Measurements from ENCODE around the gene ALK. TPM values are rescaled to one million over a fixed set of nuclear protein-coding genes. Genes with fewer than 3 reads are reported as not detected.

Gene ALK
- polyA plus RNA-seq, 1 of the 3 experiments (the other 2 are of a cell fraction), result 0.30 TPM

DNA sequence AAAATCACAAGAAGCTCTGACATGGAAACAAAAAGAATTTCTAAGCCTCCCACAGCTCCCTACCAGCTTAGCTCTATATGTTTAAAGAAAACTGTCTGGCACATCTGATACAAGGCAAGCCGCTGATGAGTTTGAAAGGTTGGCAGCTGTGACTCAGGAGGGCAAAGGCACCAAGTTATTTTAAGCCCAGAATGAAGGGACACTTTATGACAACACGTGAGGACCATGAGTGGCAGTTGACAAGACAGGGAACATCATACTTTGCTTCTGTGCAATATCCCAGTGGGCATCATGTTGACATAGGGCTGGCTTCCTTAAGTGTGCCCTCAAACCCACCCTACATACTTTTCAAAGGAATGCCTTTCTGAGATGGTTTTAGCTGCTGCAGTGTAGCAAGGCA is 533.3 kb downstream of the ALK start:
- Histone ChIP-seq H3K79me2 (ENCODE audit: insufficient read depth) (no peaks in the 10 kb centered on the region), H4K20me1 (ENCODE audit: insufficient read depth) (no peaks in the 10 kb centered on the region), H3K9me2 (no peaks in the 10 kb centered on the region), H3K36me3 (replicated peaks in 1 of 2; ENCODE audit: control insufficient read depth in 1 of 2, insufficient read depth in 2 of 2, low read length in 1 of 2) (no peaks in the 10 kb centered on the region), H3K4me3 (ENCODE audit: low read depth in 2 of 2, low read length in 1 of 2) (no peak overlapping the region), H3K9ac (no peak overlapping the region), H3F3A (replicated peaks; ENCODE audit: insufficient read depth) (no peaks in the 10 kb centered on the region), H3K27me3 (ENCODE audit: insufficient read depth) (peaks cover 4% of the 10 kb centered on the region; the same call in 1 of the 2 replicates), H2AFZ (ENCODE audit: low read depth) (no peak overlapping the region), H3K4me2 (no peak overlapping the region), H3K9me3 (no peaks in the 10 kb centered on the region), H3K4me1 (ENCODE audit: control insufficient read depth in 1 of 2, insufficient read depth in 2 of 2, low read depth in 1 of 2, low read length in 1 of 2) (peaks cover 0 to 29% of the 10 kb centered on the region in 2 experiments; a peak in 2 of 4 replicates), H3K27ac (ENCODE audit: low read depth in 2 of 2, low read length in 1 of 2) (no peak overlapping the region)
- TF ChIP-seq MXI1 (IDR thresholded peaks at IDR 0.05; ENCODE audit: low read depth, low read length) (no peak), RXRA (IDR thresholded peaks at IDR 0.05; ENCODE audit: borderline replicate concordance, low read depth) (no peak), RFX5 (IDR thresholded peaks at IDR 0.05; ENCODE audit: low read length) (no peak), YY1 (IDR thresholded peaks at IDR 0.05; ENCODE audit: low read depth) (no peak), NRF1 (IDR thresholded peaks at IDR 0.05; ENCODE audit: low read depth, low read length) (no peak), SMC3 (IDR thresholded peaks at IDR 0.05; ENCODE audit: low read depth, low read length) (no peak), JUND (IDR thresholded peaks at IDR 0.05) (no peak), TAF1 (IDR thresholded peaks at IDR 0.05; ENCODE audit: borderline replicate concordance, low read depth, low read length) (no peak), GABPA (IDR thresholded peaks at IDR 0.05; ENCODE audit: low read depth) (no peak), NFIC (IDR thresholded peaks at IDR 0.05; ENCODE audit: borderline replicate concordance) (no peak), FOXM1 (IDR thresholded peaks at IDR 0.05; ENCODE audit: low read depth) (no peak)
- TF ChIP-seq, protein P1, sequence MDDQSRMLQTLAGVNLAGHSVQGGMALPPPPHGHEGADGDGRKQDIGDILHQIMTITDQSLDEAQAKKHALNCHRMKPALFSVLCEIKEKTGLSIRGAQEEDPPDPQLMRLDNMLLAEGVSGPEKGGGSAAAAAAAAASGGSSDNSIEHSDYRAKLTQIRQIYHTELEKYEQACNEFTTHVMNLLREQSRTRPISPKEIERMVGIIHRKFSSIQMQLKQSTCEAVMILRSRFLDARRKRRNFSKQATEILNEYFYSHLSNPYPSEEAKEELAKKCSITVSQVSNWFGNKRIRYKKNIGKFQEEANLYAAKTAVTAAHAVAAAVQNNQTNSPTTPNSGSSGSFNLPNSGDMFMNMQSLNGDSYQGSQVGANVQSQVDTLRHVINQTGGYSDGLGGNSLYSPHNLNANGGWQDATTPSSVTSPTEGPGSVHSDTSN (IDR thresholded peaks at IDR 0.05), result no peak
- TF ChIP-seq, protein P2, sequence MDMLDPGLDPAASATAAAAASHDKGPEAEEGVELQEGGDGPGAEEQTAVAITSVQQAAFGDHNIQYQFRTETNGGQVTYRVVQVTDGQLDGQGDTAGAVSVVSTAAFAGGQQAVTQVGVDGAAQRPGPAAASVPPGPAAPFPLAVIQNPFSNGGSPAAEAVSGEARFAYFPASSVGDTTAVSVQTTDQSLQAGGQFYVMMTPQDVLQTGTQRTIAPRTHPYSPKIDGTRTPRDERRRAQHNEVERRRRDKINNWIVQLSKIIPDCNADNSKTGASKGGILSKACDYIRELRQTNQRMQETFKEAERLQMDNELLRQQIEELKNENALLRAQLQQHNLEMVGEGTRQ (IDR thresholded peaks at IDR 0.05; ENCODE audit: borderline replicate concordance, low read depth, low read length), result no peak
- TF ChIP-seq, protein P3, sequence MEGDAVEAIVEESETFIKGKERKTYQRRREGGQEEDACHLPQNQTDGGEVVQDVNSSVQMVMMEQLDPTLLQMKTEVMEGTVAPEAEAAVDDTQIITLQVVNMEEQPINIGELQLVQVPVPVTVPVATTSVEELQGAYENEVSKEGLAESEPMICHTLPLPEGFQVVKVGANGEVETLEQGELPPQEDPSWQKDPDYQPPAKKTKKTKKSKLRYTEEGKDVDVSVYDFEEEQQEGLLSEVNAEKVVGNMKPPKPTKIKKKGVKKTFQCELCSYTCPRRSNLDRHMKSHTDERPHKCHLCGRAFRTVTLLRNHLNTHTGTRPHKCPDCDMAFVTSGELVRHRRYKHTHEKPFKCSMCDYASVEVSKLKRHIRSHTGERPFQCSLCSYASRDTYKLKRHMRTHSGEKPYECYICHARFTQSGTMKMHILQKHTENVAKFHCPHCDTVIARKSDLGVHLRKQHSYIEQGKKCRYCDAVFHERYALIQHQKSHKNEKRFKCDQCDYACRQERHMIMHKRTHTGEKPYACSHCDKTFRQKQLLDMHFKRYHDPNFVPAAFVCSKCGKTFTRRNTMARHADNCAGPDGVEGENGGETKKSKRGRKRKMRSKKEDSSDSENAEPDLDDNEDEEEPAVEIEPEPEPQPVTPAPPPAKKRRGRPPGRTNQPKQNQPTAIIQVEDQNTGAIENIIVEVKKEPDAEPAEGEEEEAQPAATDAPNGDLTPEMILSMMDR (IDR thresholded peaks at IDR 0.05), result no peak
- TF ChIP-seq, protein P4, sequence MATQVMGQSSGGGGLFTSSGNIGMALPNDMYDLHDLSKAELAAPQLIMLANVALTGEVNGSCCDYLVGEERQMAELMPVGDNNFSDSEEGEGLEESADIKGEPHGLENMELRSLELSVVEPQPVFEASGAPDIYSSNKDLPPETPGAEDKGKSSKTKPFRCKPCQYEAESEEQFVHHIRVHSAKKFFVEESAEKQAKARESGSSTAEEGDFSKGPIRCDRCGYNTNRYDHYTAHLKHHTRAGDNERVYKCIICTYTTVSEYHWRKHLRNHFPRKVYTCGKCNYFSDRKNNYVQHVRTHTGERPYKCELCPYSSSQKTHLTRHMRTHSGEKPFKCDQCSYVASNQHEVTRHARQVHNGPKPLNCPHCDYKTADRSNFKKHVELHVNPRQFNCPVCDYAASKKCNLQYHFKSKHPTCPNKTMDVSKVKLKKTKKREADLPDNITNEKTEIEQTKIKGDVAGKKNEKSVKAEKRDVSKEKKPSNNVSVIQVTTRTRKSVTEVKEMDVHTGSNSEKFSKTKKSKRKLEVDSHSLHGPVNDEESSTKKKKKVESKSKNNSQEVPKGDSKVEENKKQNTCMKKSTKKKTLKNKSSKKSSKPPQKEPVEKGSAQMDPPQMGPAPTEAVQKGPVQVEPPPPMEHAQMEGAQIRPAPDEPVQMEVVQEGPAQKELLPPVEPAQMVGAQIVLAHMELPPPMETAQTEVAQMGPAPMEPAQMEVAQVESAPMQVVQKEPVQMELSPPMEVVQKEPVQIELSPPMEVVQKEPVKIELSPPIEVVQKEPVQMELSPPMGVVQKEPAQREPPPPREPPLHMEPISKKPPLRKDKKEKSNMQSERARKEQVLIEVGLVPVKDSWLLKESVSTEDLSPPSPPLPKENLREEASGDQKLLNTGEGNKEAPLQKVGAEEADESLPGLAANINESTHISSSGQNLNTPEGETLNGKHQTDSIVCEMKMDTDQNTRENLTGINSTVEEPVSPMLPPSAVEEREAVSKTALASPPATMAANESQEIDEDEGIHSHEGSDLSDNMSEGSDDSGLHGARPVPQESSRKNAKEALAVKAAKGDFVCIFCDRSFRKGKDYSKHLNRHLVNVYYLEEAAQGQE (IDR thresholded peaks at IDR 0.05; ENCODE audit: low read depth, low read length), result no peak
- POLR2A ChIA-PET, result no interaction called here
- CTCF ChIA-PET, result interaction anchor here (0.9 to 2.0 kb wide), 2 partner anchors 18 to 78 kb away, joined by 3 to 7 read pairs; no protein-coding TSS in a partner anchor
- WGBS (ENCODE audit: low lambda C conversion rate), result 8% methylated on average over 2 of the region's 2 CpGs
- no peak for DNase-seq
